HL-60 (cell line): Measurements from ENCODE around the gene FH.

ENCODE experiments used
- GABPA ChIP-seq: IDR thresholded peaks from 2 replicates; pipeline ENCODE4 v1.6.1; 2012; ENCODE audit warnings: low read depth
- POLR2AphosphoS5 ChIP-seq: IDR thresholded peaks from 2 replicates; pipeline ENCODE4 v1.6.1; 2012; ENCODE audit warnings: low read depth
- SPI1 ChIP-seq: IDR thresholded peaks from 2 replicates; pipeline ENCODE4 v1.6.1; 2012; ENCODE audit warnings: low read depth, mild to moderate bottlenecking, borderline replicate concordance
- TF ChIP-seq, protein P1 (sequence below): IDR thresholded peaks from one replicate; pipeline ENCODE4 v1.5.1; 2011; ENCODE audit warnings: low read length, control low read depth, inconsistent platforms; ENCODE audit not compliant: insufficient read depth
- TF ChIP-seq, protein P2 (sequence below): IDR thresholded peaks from 2 replicates; pipeline ENCODE4 v1.6.1; 2012; ENCODE audit warnings: low read depth; ENCODE audit not compliant: insufficient replicate concordance

DNA sequence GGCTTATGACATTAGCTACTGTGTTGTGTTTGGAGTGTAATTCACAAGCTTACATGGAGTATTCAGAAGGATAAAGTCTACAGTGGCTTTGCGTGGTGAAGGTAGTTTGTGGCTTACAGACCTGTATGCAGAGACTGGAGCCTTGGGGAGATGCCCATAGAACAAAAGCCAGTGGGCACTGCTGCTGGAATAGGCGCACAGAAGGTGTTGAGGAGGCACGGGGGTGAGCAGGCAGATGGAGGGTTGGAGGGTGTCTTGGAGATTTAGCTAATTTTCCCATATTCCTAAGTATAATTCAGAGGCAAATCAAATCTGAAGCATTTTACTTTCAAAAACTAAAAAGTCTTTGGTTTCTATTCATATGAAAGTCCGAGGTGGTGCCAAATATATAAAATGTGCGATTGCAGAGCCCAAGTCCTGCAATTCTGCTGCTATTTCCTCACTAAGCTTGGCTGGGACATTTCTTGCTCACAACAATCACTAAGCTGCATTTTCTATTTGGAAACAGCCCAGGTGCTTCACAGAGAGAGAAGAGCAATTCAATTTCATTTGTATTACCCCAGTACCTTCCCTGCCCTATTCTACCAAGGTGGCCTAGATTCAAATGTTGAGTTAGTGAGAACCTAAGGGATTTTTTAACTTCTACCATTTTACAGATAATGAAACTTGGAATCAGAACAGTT is 48.5 kb downstream of the FH start:
- TF ChIP-seq GABPA = no peak
- no peak for TF ChIP-seq POLR2AphosphoS5
- TF ChIP-seq, protein P1, sequence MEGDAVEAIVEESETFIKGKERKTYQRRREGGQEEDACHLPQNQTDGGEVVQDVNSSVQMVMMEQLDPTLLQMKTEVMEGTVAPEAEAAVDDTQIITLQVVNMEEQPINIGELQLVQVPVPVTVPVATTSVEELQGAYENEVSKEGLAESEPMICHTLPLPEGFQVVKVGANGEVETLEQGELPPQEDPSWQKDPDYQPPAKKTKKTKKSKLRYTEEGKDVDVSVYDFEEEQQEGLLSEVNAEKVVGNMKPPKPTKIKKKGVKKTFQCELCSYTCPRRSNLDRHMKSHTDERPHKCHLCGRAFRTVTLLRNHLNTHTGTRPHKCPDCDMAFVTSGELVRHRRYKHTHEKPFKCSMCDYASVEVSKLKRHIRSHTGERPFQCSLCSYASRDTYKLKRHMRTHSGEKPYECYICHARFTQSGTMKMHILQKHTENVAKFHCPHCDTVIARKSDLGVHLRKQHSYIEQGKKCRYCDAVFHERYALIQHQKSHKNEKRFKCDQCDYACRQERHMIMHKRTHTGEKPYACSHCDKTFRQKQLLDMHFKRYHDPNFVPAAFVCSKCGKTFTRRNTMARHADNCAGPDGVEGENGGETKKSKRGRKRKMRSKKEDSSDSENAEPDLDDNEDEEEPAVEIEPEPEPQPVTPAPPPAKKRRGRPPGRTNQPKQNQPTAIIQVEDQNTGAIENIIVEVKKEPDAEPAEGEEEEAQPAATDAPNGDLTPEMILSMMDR = no peak
- TF ChIP-seq, protein P2, sequence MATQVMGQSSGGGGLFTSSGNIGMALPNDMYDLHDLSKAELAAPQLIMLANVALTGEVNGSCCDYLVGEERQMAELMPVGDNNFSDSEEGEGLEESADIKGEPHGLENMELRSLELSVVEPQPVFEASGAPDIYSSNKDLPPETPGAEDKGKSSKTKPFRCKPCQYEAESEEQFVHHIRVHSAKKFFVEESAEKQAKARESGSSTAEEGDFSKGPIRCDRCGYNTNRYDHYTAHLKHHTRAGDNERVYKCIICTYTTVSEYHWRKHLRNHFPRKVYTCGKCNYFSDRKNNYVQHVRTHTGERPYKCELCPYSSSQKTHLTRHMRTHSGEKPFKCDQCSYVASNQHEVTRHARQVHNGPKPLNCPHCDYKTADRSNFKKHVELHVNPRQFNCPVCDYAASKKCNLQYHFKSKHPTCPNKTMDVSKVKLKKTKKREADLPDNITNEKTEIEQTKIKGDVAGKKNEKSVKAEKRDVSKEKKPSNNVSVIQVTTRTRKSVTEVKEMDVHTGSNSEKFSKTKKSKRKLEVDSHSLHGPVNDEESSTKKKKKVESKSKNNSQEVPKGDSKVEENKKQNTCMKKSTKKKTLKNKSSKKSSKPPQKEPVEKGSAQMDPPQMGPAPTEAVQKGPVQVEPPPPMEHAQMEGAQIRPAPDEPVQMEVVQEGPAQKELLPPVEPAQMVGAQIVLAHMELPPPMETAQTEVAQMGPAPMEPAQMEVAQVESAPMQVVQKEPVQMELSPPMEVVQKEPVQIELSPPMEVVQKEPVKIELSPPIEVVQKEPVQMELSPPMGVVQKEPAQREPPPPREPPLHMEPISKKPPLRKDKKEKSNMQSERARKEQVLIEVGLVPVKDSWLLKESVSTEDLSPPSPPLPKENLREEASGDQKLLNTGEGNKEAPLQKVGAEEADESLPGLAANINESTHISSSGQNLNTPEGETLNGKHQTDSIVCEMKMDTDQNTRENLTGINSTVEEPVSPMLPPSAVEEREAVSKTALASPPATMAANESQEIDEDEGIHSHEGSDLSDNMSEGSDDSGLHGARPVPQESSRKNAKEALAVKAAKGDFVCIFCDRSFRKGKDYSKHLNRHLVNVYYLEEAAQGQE = no peak
- TF ChIP-seq SPI1 = no peak
